ENCODE results near the gene ACTA2. TPM values are rescaled to one million over a fixed set of nuclear protein-coding genes. Genes with fewer than 3 reads are reported as not detected.

Gene ACTA2
- total RNA-seq, 3 donors from 2014 or later (not counting 1 experiment from before 2014, with no cell fraction given): 5.0 to 13.1 (median 7.4) TPM

DNA sequence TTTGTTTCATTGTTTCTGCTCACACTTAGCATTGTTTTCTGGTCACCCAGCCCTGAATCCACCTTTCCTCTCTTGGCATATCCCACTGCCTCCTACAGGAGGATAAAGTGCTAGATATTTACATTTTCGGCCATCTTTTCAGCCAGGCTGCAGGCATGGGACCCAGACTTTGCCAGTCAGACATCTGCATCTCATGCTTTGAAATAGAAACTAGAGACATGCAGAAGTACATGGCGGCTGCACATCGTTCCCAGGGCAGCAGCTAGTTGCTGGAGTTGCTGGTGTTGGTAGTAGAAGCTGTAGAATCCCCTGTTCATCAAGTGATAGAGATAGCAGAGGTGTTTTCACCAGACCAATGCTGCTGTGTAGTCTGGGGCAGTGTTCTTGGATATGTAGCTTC lies 53.8 kb downstream of the ACTA2 start:
- H3K27ac Mint-ChIP-seq: no peak overlapping the region
- ATAC-seq: no peak
- H3K27me3 Mint-ChIP-seq (ENCODE audit: low read depth in 2 of 2): no peaks in the 10 kb centered on the region
- intact Hi-C loops (cut with micrococcal nuclease): no loop called here
- 82% methylated on average over 3 of the region's 3 CpGs for WGBS (ENCODE audit: insufficient coverage)
- peaks cover 7% of the 10 kb centered on the region for H3K36me3 Mint-ChIP-seq
- no peak overlapping the region for H3K27ac ChIP-seq (ENCODE audit: low read length)
- no peak overlapping the region for H3K4me3 ChIP-seq (ENCODE audit: low read length)
- H3K9me3 ChIP-seq (ENCODE audit: control insufficient read depth, insufficient read depth, low read length): no peaks in the 10 kb centered on the region
- TF ChIP-seq, protein P1, sequence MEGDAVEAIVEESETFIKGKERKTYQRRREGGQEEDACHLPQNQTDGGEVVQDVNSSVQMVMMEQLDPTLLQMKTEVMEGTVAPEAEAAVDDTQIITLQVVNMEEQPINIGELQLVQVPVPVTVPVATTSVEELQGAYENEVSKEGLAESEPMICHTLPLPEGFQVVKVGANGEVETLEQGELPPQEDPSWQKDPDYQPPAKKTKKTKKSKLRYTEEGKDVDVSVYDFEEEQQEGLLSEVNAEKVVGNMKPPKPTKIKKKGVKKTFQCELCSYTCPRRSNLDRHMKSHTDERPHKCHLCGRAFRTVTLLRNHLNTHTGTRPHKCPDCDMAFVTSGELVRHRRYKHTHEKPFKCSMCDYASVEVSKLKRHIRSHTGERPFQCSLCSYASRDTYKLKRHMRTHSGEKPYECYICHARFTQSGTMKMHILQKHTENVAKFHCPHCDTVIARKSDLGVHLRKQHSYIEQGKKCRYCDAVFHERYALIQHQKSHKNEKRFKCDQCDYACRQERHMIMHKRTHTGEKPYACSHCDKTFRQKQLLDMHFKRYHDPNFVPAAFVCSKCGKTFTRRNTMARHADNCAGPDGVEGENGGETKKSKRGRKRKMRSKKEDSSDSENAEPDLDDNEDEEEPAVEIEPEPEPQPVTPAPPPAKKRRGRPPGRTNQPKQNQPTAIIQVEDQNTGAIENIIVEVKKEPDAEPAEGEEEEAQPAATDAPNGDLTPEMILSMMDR (IDR thresholded peaks at IDR 0.05): no peak
- no peaks in the 10 kb centered on the region for H3K9me3 Mint-ChIP-seq
- peaks cover 43 to 45% of the 10 kb centered on the region in 2 donors for H3K4me1 Mint-ChIP-seq
- peaks cover 20% of the 10 kb centered on the region for H3K36me3 ChIP-seq (ENCODE audit: control insufficient read depth, insufficient read depth, low read length)
- DNase-seq: no peak
- H3K27me3 ChIP-seq (ENCODE audit: control insufficient read depth, insufficient read depth, low read length): no peaks in the 10 kb centered on the region
- no peak overlapping the region for H3K4me3 Mint-ChIP-seq
- peaks cover 21% of the 10 kb centered on the region for H3K4me1 ChIP-seq (ENCODE audit: control insufficient read depth, insufficient read depth, low read length)

DNA sequence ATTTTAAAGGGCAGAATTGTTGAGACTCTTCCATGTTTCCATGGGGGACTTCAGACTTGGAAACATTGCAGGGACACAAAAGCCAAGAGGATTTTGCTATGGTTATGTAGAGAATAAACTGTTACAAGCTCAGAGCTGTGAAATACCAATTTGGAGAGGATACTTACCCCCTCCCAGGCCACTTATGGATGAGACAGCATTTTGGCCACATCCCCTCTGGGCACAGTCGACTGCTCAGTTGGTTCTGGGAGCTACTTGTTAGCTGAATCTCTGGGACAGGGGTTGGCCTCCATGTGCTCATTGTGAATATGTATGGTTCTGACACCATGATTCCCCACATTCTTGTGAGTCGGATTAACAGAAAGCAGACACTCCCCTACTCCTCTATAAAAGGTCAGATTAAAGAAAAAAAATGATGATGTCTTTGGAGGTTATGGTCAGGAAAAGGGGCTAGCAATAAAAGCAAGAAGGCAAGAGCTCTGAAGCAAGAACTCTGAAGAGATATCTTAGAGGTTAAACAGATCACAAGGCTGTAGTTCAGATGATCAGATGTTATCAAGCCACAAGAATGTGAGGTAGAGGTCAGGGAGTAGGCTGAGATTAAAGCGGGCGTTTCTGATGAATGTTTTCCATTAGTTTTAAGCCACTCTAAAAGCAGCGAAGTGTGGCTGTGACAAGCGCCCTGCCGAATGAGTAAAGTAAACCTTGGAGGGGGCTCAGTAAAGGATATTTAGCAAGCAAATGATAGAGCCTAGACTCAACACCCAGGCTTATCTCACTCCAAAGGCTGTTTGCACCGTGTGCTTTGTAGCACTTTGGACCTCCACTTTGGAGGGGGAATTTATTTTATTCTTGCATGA lies 55.3 kb downstream of the ACTA2 start:
- H3K4me3 ChIP-seq (ENCODE audit: low read length): no peak overlapping the region
- H3K4me1 ChIP-seq (ENCODE audit: control insufficient read depth, insufficient read depth, low read length): peaks cover 17% of the 10 kb centered on the region
- ATAC-seq (peak in 1 of 3 donors; percentile 30), DNase-seq (no peak)
- H3K27me3 ChIP-seq (ENCODE audit: control insufficient read depth, insufficient read depth, low read length): no peaks in the 10 kb centered on the region
- intact Hi-C loops (cut with micrococcal nuclease): no loop called here
- H3K9me3 Mint-ChIP-seq: no peaks in the 10 kb centered on the region
- peaks cover 7% of the 10 kb centered on the region for H3K36me3 ChIP-seq (ENCODE audit: control insufficient read depth, insufficient read depth, low read length)
- no peak overlapping the region for H3K27ac ChIP-seq (ENCODE audit: low read length)
- no peaks in the 10 kb centered on the region for H3K9me3 ChIP-seq (ENCODE audit: control insufficient read depth, insufficient read depth, low read length)
- peak overlapping the region in 1 of 2 donors; percentile 53 for H3K27ac Mint-ChIP-seq
- no peaks in the 10 kb centered on the region for H3K27me3 Mint-ChIP-seq (ENCODE audit: low read depth in 2 of 2)
- TF ChIP-seq, protein P1 (IDR thresholded peaks at IDR 0.05): no peak
- H3K4me1 Mint-ChIP-seq: peaks cover 43 to 44% of the 10 kb centered on the region in 2 donors
- H3K4me3 Mint-ChIP-seq: no peak overlapping the region
- H3K36me3 Mint-ChIP-seq: no peaks in the 10 kb centered on the region
- WGBS (ENCODE audit: insufficient coverage): 36% methylated on average over 5 of the region's 8 CpGs

DNA sequence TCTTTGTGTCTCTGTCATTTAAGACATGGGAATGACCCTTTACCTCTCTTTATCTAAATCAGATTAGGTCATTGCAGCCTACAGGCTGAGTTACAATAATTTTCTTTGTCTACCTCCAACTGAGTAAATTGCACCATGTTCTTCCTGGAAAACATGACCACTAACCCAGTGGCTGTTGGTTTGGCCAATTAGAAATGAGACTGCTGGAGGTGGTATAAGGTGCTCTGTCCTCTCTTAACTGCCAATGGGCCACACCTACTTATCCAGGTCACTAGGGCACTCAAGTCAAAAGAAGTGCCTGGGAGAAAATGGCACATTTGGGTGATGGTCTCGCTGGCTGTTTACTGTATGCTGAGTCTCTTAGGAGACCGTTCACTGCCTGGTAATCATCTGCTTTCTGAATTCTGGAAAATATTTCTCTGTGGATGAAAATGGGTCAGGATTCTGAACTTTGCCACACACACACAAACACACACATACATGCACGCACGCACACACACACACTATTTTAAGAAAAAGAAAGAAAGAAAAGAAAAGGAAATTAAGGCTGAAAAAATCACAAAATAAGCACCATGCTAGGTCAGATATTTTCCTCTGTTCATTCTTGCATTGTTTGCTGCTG lies 56.1 kb downstream of the ACTA2 start:
- Histone ChIP-seq H3K36me3 (ENCODE audit: control insufficient read depth, insufficient read depth, low read length) (peaks cover 4% of the 10 kb centered on the region), H3K27ac (ENCODE audit: low read length) (no peak overlapping the region), H3K4me1 (ENCODE audit: control insufficient read depth, insufficient read depth, low read length) (peaks cover 14% of the 10 kb centered on the region), H3K9me3 (ENCODE audit: control insufficient read depth, insufficient read depth, low read length) (no peaks in the 10 kb centered on the region), H3K4me3 (ENCODE audit: low read length) (no peak overlapping the region), H3K27me3 (ENCODE audit: control insufficient read depth, insufficient read depth, low read length) (no peaks in the 10 kb centered on the region)
- Mint-ChIP-seq H3K4me1 (peaks cover 37% of the 10 kb centered on the region in 2 donors), H3K27me3 (ENCODE audit: low read depth in 2 of 2) (no peaks in the 10 kb centered on the region), H3K9me3 (no peaks in the 10 kb centered on the region), H3K27ac (no peak overlapping the region), H3K36me3 (no peaks in the 10 kb centered on the region), H3K4me3 (no peak overlapping the region)
- WGBS (ENCODE audit: insufficient coverage): 80% methylated on average over 3 of the region's 4 CpGs
- intact Hi-C loops (cut with micrococcal nuclease): no loop called here
- ATAC-seq (no peak), DNase-seq (no peak)
- TF ChIP-seq, protein P1 (IDR thresholded peaks at IDR 0.05): no peak
